Measurements from ENCODE around the gene C14orf93. TPM values are rescaled to one million over a fixed set of nuclear protein-coding genes. Genes with fewer than 3 reads are reported as not detected.
A peak's percentile ranks its signal among the peaks of the same experiment; 100 is the strongest.

C14orf93 gene
- total RNA-seq, 2 experiments from 2014 or later, result 7.6 to 8.4 TPM

DNA sequence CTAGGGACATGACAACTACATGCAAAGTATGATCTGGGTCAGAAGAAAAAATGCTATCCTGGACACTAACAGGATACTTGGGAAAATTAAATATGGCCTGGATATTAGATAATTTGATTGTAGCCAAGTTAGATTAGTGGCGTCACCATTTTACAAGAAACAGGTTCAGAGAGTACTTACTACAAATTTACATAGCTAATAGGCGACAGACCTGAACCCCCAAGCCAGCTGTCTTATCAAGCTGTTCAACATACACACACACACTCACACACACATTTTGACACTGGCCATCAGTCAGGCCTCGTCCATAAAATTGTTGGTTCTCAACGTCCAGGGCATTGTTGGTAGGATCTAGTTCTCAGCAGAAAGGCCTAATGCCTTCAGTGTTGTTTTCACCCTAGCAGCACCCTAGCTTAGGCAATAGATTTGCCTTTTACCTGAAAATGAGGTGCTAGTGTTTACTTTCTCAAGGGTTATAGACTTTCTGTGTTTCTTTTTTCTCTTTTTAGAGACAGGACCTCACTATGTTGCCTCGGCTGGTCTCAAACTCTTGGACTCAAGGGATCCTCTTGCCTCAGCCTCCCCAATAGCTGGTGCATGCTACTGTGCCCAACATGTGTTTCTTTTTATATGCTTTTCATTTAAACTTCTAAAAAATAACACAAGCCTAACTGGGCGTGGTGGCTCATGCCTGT is 3.3 kb upstream of the C14orf93 start:
- Mint-ChIP-seq H3K27ac (peak overlapping the region; percentile 18), H3K27me3 (no peaks in the 10 kb centered on the region), H3K9me3 (no peaks in the 10 kb centered on the region), H3K4me1 (ENCODE audit: low read depth) (peaks cover 27% of the 10 kb centered on the region), H3K4me3 (peak overlapping the region; percentile 16), H3K36me3 (ENCODE audit: low read depth) (no peaks in the 10 kb centered on the region)
- Histone ChIP-seq H3K27ac (ENCODE audit: low read depth in 1 of 2, low read length in 2 of 2) (no peak overlapping the region), H3K4me1 (ENCODE audit: insufficient read depth, low read length) (peaks cover 9% of the 10 kb centered on the region), H3K27me3 (ENCODE audit: control insufficient read depth in 1 of 2, insufficient read depth in 2 of 2, low read length in 2 of 2) (no peaks in the 10 kb centered on the region), H3K36me3 (ENCODE audit: insufficient read depth, low read length) (no peaks in the 10 kb centered on the region), H3K9me3 (ENCODE audit: control insufficient read depth in 1 of 2, insufficient read depth in 1 of 2, low read length in 2 of 2) (no peaks in the 10 kb centered on the region), H3K4me3 (ENCODE audit: low read length) (no peak overlapping the region)
- ChIA-PET CTCF (interaction anchor here (1.1 to 1.9 kb wide), 2 partner anchors 18 to 56 kb away, joined by 4 to 8 read pairs; no protein-coding TSS in a partner anchor), POLR2A (interaction anchor here (1.1 to 1.5 kb wide), 3 partner anchors 8 to 12 kb away, joined by 3 to 7 read pairs (median 5); no protein-coding TSS in a partner anchor)
- intact Hi-C loops (cut with DNase I, micrococcal nuclease), result no loop called here
- TF ChIP-seq, protein P1, sequence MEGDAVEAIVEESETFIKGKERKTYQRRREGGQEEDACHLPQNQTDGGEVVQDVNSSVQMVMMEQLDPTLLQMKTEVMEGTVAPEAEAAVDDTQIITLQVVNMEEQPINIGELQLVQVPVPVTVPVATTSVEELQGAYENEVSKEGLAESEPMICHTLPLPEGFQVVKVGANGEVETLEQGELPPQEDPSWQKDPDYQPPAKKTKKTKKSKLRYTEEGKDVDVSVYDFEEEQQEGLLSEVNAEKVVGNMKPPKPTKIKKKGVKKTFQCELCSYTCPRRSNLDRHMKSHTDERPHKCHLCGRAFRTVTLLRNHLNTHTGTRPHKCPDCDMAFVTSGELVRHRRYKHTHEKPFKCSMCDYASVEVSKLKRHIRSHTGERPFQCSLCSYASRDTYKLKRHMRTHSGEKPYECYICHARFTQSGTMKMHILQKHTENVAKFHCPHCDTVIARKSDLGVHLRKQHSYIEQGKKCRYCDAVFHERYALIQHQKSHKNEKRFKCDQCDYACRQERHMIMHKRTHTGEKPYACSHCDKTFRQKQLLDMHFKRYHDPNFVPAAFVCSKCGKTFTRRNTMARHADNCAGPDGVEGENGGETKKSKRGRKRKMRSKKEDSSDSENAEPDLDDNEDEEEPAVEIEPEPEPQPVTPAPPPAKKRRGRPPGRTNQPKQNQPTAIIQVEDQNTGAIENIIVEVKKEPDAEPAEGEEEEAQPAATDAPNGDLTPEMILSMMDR (IDR thresholded peaks at IDR 0.05), result no peak
- DNase-seq, result no peak
- ATAC-seq (ENCODE audit: poor library complexity), result no peak

- DNase-seq (no peak), ATAC-seq (ENCODE audit: poor library complexity) (no peak)
- H3K9me3 Mint-ChIP-seq, result no peaks in the 10 kb centered on the region
- no peaks in the 10 kb centered on the region for H3K9me3 ChIP-seq (ENCODE audit: control insufficient read depth in 1 of 2, insufficient read depth in 1 of 2, low read length in 2 of 2)
- peaks cover 52% of the 10 kb centered on the region for H3K4me1 Mint-ChIP-seq (ENCODE audit: low read depth)
- no peaks in the 10 kb centered on the region for H3K27me3 Mint-ChIP-seq
- TF ChIP-seq, protein P1 (IDR thresholded peaks at IDR 0.05), result no peak
- peak overlapping the region; percentile 95 for H3K4me3 Mint-ChIP-seq
- intact Hi-C loops (cut with DNase I, micrococcal nuclease), result no loop called here
- ChIA-PET CTCF (interaction anchor here (1.1 kb wide), 1 partner anchor 23 kb away, joined by 4 read pairs; no protein-coding TSS in a partner anchor), POLR2A (interaction anchor here (3.9 kb wide), 1 partner anchor 11 kb away, joined by 71 read pairs; no protein-coding TSS in a partner anchor)
- peak overlapping the region; percentile 56 to 59 for H3K27ac ChIP-seq (ENCODE audit: low read depth in 1 of 2, low read length in 2 of 2)
- H3K27ac Mint-ChIP-seq, result peak overlapping the region; percentile 93
- H3K4me3 ChIP-seq (ENCODE audit: low read length), result peak overlapping the region; percentile 70
- H3K27me3 ChIP-seq (ENCODE audit: control insufficient read depth in 1 of 2, insufficient read depth in 2 of 2, low read length in 2 of 2), result no peaks in the 10 kb centered on the region
- H3K36me3 Mint-ChIP-seq (ENCODE audit: low read depth), result no peaks in the 10 kb centered on the region
- H3K36me3 ChIP-seq (ENCODE audit: insufficient read depth, low read length), result no peaks in the 10 kb centered on the region
- peaks cover 26% of the 10 kb centered on the region for H3K4me1 ChIP-seq (ENCODE audit: insufficient read depth, low read length)
Observed at GRCh38 chr14:23009483-23009938, 432 bp downstream of the C14orf93 start.

DNA sequence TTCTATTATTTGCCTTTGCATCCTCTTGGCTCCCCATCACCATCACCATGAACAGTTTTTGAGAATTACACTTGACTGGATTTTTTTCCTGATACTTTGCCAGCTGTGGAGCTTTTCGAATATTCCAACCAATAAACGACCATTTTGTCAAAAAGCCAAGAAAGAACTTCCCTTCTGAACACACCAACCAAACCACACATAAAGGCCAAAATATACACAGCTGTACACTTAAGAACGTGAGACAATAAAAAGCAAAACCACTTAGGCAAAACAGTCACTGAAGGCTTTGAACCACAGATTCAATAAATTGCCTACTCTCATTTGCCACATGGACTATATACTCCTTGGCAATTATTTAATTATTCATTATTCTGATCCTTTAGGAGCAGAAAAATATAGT is 1.1 kb downstream of the C14orf93 start:
- Mint-ChIP-seq H3K27me3 (no peaks in the 10 kb centered on the region), H3K27ac (peak overlapping the region; percentile 93), H3K4me3 (peak overlapping the region; percentile 95), H3K9me3 (no peaks in the 10 kb centered on the region), H3K36me3 (ENCODE audit: low read depth) (no peaks in the 10 kb centered on the region), H3K4me1 (ENCODE audit: low read depth) (peaks cover 52% of the 10 kb centered on the region)
- H3K9me3 ChIP-seq (ENCODE audit: control insufficient read depth in 1 of 2, insufficient read depth in 1 of 2, low read length in 2 of 2), result no peaks in the 10 kb centered on the region
- ATAC-seq (ENCODE audit: poor library complexity) (no peak), DNase-seq (no peak)
- no peaks in the 10 kb centered on the region for H3K36me3 ChIP-seq (ENCODE audit: insufficient read depth, low read length)
- ChIA-PET CTCF (interaction anchor here (0.9 to 1.1 kb wide), 3 partner anchors 14 to 60 kb away, joined by 3 to 4 read pairs (median 3); no protein-coding TSS in a partner anchor), POLR2A (interaction anchor here (1.1 to 3.9 kb wide), 2 partner anchors 12 to 86 kb away, joined by 4 to 71 read pairs; partner anchors contain the start of genes ACIN1 and C14orf119)
- TF ChIP-seq, protein P1 (IDR thresholded peaks at IDR 0.05), result no peak
- no peak overlapping the region for H3K4me3 ChIP-seq (ENCODE audit: low read length)
- H3K27me3 ChIP-seq (ENCODE audit: control insufficient read depth in 1 of 2, insufficient read depth in 2 of 2, low read length in 2 of 2), result no peaks in the 10 kb centered on the region
- H3K4me1 ChIP-seq (ENCODE audit: insufficient read depth, low read length), result peaks cover 26% of the 10 kb centered on the region
- H3K27ac ChIP-seq (ENCODE audit: low read depth in 1 of 2, low read length in 2 of 2), result no peak overlapping the region
- intact Hi-C loops (cut with DNase I, micrococcal nuclease), result no loop called here

Data from CD4-positive, alpha-beta T cell (primary cell).